ENCODE results near the gene BBS4. TPM values are rescaled to one million over a fixed set of nuclear protein-coding genes. Genes with fewer than 3 reads are reported as not detected.

The BBS4 gene
- 34.4 and 39.7 TPM in 2 replicates for polyA plus RNA-seq

GRCh38 chr15:72685925-72686794 lies at the start of gene BBS4, which contains the start of gene HIGD2B:
BBS4 (plus strand) TSS chr15:72686207; CDS start chr15:72686228, 21 bp downstream.
HIGD2B (minus strand) TSS chr15:72686182; CDS start chr15:72676374, 9,808 bp downstream.

GRCh38 chr15:72654397-72654796 lies 31.6 kb upstream of the BBS4 start, which contains the start of gene GOLGA6B:
GOLGA6B (plus strand) TSS chr15:72654697; CDS start chr15:72654738, 41 bp downstream.

GRCh38 chr15:72783640-72784455 lies 97.8 kb downstream of the BBS4 start, which contains the start of gene ADPGK:
ADPGK (minus strand) TSS chr15:72783758; CDS start chr15:72783691, 67 bp downstream.

Other genes starting within 250 kb of the BBS4 start
- gene ARIH1, start 211.9 kb upstream of the BBS4 start, polyA plus RNA-seq = 78.0 and 79.9 TPM in 2 replicates
- gene GOLGA6B, start 31.5 kb upstream of the BBS4 start, polyA plus RNA-seq = not detected in 2 replicates
- gene HIGD2B, start within 50 bp of the BBS4 start, polyA plus RNA-seq = not detected in 2 replicates
- 3.0 and 3.4 TPM in 2 replicates for gene ADPGK, start 97.6 kb downstream of the BBS4 start, polyA plus RNA-seq